Endothelial cell of umbilical vein (primary cell): Measurements from ENCODE around the gene C4A. TPM values are rescaled to one million over a fixed set of nuclear protein-coding genes. Genes with fewer than 3 reads are reported as not detected.

Experiments used
- BruUV-seq: library from RNA; stranded (reverse); fragments of 400-500 nt; replicated peaks from 2 replicates; lab custom pipeline; 2021; lab: Mats Ljungman, UMichigan
- CTCF ChIA-PET: fragments of 300-600, 350-600 bp; sonication (Branson Sonifier 250); formaldehyde crosslinking; loops from one replicate; lab custom pipeline; 2021; ENCODE audit warnings: antibody characterized with exemption, inconsistent platforms; lab: Charles Lee
- POLR2A ChIA-PET: fragments of 300-600, 350-600 bp; sonication (Branson Sonifier 250); formaldehyde crosslinking; loops from one replicate; lab custom pipeline; 2021; ENCODE audit warnings: antibody characterized with exemption, inconsistent platforms; lab: Charles Lee
- DNase-seq: peaks from one replicate; pipeline ENCODE4 v3.0.0-alpha.2; 2011; ENCODE audit warnings: low read depth, low spot score
- FAIRE-seq: peaks from 2 replicates; lab custom pipeline; 2011; peaks lifted over from hg19 to GRCh38; lab: Jason Lieb, UNC
- H2AFZ ChIP-seq: 2 replicates; pipeline ENCODE4 v1.6.0; 2012; ENCODE audit warnings: low read depth, low read length, control low read depth, inconsistent platforms
- H3K27ac ChIP-seq: 2 replicates; pipeline ENCODE4 v1.5.1; 2011; ENCODE audit warnings: low read depth, mild to moderate bottlenecking, control low read depth, low read length, moderate library complexity; ENCODE audit not compliant: insufficient read depth
- H3K27me3 ChIP-seq, 2 experiments: 2 replicates each; pipeline versions ENCODE4 v1.6.0 to v1.6.1; 2011; ENCODE audit warnings: low read length in 2 of 2, mixed read lengths in 1 of 2; ENCODE audit not compliant: control insufficient read depth in 2 of 2, insufficient read depth in 2 of 2
- H3K36me3 ChIP-seq, 2 experiments: 2 replicates in 1 of 2; 3 replicates in 1 of 2; pipeline ENCODE4 v1.5.1; 2011; ENCODE audit warnings: low read length in 2 of 2, mild to moderate bottlenecking in 1 of 2, moderate library complexity in 1 of 2; ENCODE audit not compliant: control insufficient read depth in 2 of 2, insufficient read depth in 2 of 2; ENCODE audit errors: extremely low read depth in 1 of 2
- H3K4me1 ChIP-seq: 3 replicates; pipeline ENCODE4 v1.5.1; 2011; ENCODE audit warnings: mild to moderate bottlenecking, low read length; ENCODE audit not compliant: control insufficient read depth, insufficient read depth; ENCODE audit errors: extremely low read depth
- H3K4me2 ChIP-seq: 2 replicates; pipeline ENCODE4 v1.6.1; 2011; ENCODE audit warnings: low read length, control low read depth, mixed read lengths; ENCODE audit not compliant: insufficient read depth
- H3K4me3 ChIP-seq, 3 experiments: fragments of 200-600 bp in 1 of 3; sonication (generic), shearing (Covaris generic) in 1 of 3; replicated peaks in 1 of 3; 2 replicates each; pipeline ENCODE4 v1.5.1; 2011 to 2016; ENCODE audit warnings: control low read depth in 3 of 3, low read length in 3 of 3, mild to moderate bottlenecking in 2 of 3, inconsistent platforms in 1 of 3, low read depth in 1 of 3, moderate library complexity in 1 of 3; ENCODE audit not compliant: insufficient read depth in 1 of 3
- H3K79me2 ChIP-seq: 2 replicates; pipeline ENCODE4 v1.6.0; 2012; ENCODE audit warnings: low read length, inconsistent platforms; ENCODE audit not compliant: control insufficient read depth, insufficient read depth
- H3K9ac ChIP-seq: replicated peaks from 2 replicates; pipeline ENCODE3; 2011; ENCODE audit warnings: low read length, control low read depth; ENCODE audit not compliant: insufficient read depth; ENCODE audit errors: extremely low read depth
- H3K9me1 ChIP-seq: replicated peaks from 3 replicates; pipeline ENCODE4 v1.6.0; 2011; ENCODE audit warnings: mild to moderate bottlenecking, low read length; ENCODE audit not compliant: control insufficient read depth, insufficient read depth; ENCODE audit errors: extremely low read depth
- H3K9me3 ChIP-seq: replicated peaks from 2 replicates; pipeline ENCODE4 v1.5.1; 2012; ENCODE audit warnings: low read length, inconsistent platforms; ENCODE audit not compliant: control insufficient read depth, insufficient read depth
- H4K20me1 ChIP-seq: replicated peaks from 2 replicates; pipeline ENCODE3; 2011; ENCODE audit warnings: mild to moderate bottlenecking, low read length; ENCODE audit not compliant: control insufficient read depth, insufficient read depth; ENCODE audit errors: extremely low read depth
- CTCF ChIP-seq, 2 donors: IDR thresholded peaks; 1 replicate in 1 of 2; 2 replicates in 1 of 2; pipeline ENCODE4 v1.5.1; 2011; ENCODE audit warnings: low read length in 2 of 2, mild to moderate bottlenecking in 2 of 2, moderate library complexity in 2 of 2, control low read depth in 1 of 2, inconsistent platforms in 1 of 2, low read depth in 1 of 2; ENCODE audit not compliant: insufficient read depth in 1 of 2; ENCODE audit errors: extremely low read depth in 1 of 2
- EZH2 ChIP-seq: IDR thresholded peaks from 2 replicates; pipeline ENCODE4 v1.6.1; 2012; ENCODE audit warnings: borderline replicate concordance, low read depth, mild to moderate bottlenecking, moderate library complexity, low read length, inconsistent platforms; ENCODE audit not compliant: severe bottlenecking
- FOS ChIP-seq: IDR thresholded peaks from 2 replicates; pipeline ENCODE4 v1.6.1; 2011; ENCODE audit warnings: mild to moderate bottlenecking, low read length, moderate library complexity, borderline replicate concordance; ENCODE audit not compliant: insufficient read depth
- GATA2 ChIP-seq: IDR thresholded peaks from 2 replicates; pipeline ENCODE4 v1.7.0; 2011; ENCODE audit warnings: low read depth, mild to moderate bottlenecking, moderate library complexity, mixed read lengths, low read length; ENCODE audit not compliant: insufficient read length, insufficient read depth
- JUN ChIP-seq: IDR thresholded peaks from 2 replicates; pipeline ENCODE4 v1.6.1; 2011; ENCODE audit warnings: borderline replicate concordance, low read depth; ENCODE audit not compliant: insufficient read length, insufficient read depth
- MAX ChIP-seq: IDR thresholded peaks from 2 replicates; pipeline ENCODE4 v1.6.1; 2011; ENCODE audit not compliant: insufficient read depth, insufficient read length
- MYC ChIP-seq: IDR thresholded peaks from one replicate; pipeline ENCODE4 v1.6.1; 2011; ENCODE audit warnings: mild to moderate bottlenecking, low read depth, low read length
- POLR2A ChIP-seq: IDR thresholded peaks from 2 replicates; pipeline ENCODE4 v1.6.1; 2012; ENCODE audit warnings: low read depth, mild to moderate bottlenecking, control low read depth, low read length
- POLR2AphosphoS5 ChIP-seq: IDR thresholded peaks from 2 replicates; pipeline ENCODE4 v1.6.1; 2012; ENCODE audit warnings: low read depth, mild to moderate bottlenecking, control low read depth, low read length, moderate library complexity; ENCODE audit not compliant: insufficient read depth
- dilution Hi-C: fragments of 300-500 bp; cut with MboI; formaldehyde crosslinking; loops from one replicate; pipeline ENCODE4 v1.15.0; 2019; ENCODE audit warnings: low sequenced_read_pairs; ENCODE audit not compliant: extremely low pct_ligation_motif_present
- intact Hi-C: fragments of 100-400 bp; cut with micrococcal nuclease; formaldehyde crosslinking; loops from one replicate; pipeline ENCODE4 v1.10.0; 2022
- polyA plus RNA-seq, 4 experiments: library from polyadenylated mRNA; depleted of rRNA in 3 of 4; stranded (reverse) in 3 of 4; unstranded in 1 of 4; fragments of >200 nt; gene quantifications; 2 replicates each; pipeline versions ENCODE4 v1.2.1 to v1.2.3, GENCODE V29; 2011 to 2012; ENCODE audit warnings: missing spikeins in 1 of 4
- total RNA-seq: library from RNA; stranded (reverse); gene quantifications from 2 replicates; pipeline ENCODE4 v1.2.3, GENCODE V29; 2021

The C4A gene
- total and polyA plus RNA-seq, 2 donors (not counting 3 experiments of a cell fraction or from before 2014, with no cell fraction given) = 5.2 to 5.7 TPM

- Histone ChIP-seq H3K27me3 (no peaks in the 10 kb centered on the region), H3K9me1 (no peaks in the 10 kb centered on the region), H3K9ac (no peak overlapping the region), H3K27ac (no peak overlapping the region), H3K36me3 (peaks cover 9 to 42% of the 10 kb centered on the region in 2 experiments), H3K4me2 (no peak overlapping the region), H3K79me2 (peaks cover 25% of the 10 kb centered on the region), H2AFZ (no peak overlapping the region), H4K20me1 (no peaks in the 10 kb centered on the region), H3K4me1 (peaks cover 17% of the 10 kb centered on the region), H3K9me3 (no peaks in the 10 kb centered on the region), H3K4me3 (no peak overlapping the region)
- dilution Hi-C loops (no loop called here), intact Hi-C loops (no loop called here)
- ChIA-PET POLR2A (no interaction called here), CTCF (no interaction called here)
- DNase-seq (no peak), FAIRE-seq (no peak)
- TF ChIP-seq CTCF (IDR thresholded peaks at IDR 0.05; ENCODE audit: extremely low read depth in 1 of 2, insufficient read depth in 1 of 2, low read depth in 1 of 2, low read length in 2 of 2) (no peak), POLR2AphosphoS5 (no peak), MYC (no peak), MAX (no peak), EZH2 (no peak), POLR2A (no peak), JUN (no peak), FOS (no peak), GATA2 (no peak)
- BruUV-seq = no TSS peak
Measured at GRCh38 chr6:31961616-31962015, 20.2 kb upstream of the C4A start.
